ENCODE measurements around the gene SCAMP5.

Gene SCAMP5

DNA sequence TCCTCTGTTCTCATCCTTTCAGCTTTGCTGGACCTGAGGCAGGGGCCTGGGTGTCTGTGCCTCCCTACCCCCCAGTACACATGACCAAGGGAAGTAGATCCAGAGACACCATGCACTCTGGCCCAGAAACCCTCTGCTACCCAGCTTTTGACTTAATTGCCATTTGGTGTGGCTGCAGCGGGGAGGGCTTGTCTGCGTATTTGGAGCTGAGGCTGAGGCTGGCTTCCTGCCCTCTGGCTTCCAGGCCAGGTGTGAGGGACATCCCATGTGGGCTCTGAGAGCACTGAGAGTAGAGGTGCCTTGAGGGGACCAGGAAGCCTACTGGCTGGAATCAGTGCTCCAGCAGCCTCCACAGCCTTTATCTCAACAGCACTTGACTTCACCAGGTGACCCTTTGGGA is 54.9 kb downstream of the SCAMP5 start:
- DNase-seq, result no peak

DNA sequence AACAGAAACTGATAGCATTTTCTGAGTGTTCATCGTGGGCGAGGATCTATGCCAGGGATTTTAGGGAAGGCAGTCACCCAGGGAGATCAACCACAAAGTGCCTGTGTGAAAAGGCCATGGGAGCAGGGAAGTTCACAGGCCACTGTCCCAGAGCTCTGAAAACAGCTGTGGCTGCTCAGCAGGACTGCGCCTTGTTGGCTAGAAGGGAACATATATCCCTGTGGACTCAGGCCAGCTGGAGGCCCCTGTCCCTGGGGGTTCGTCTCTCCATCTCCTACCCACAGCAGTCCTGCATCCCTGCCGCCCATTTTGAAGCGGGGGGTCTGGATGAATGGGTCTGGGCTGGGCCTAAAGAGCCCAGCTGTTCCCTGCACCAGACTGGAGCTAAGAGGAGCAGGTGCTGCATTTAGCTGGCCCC is 55.8 kb downstream of the SCAMP5 start:
- no peak for DNase-seq

DNA sequence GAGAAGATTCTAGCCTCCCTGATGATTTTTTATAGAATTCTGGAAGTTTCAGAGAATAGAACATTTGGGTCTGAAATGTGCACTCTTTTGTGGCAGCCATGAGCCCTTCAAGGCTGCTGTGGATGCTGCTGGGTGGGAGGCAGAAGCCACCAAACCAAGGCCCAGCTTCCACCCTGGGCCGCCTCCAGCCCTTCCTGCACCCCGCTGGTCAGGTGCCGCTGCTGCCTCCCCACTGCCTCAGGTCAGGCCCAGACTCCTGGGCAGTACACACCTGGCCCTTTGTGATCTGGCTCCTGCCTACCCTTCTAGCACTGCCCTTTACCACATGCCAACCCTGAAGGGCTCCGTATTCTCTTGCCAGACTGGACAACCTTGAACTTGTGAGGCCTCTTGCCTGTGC is 56.3 kb downstream of the SCAMP5 start:
- DNase-seq, result no peak

DNA sequence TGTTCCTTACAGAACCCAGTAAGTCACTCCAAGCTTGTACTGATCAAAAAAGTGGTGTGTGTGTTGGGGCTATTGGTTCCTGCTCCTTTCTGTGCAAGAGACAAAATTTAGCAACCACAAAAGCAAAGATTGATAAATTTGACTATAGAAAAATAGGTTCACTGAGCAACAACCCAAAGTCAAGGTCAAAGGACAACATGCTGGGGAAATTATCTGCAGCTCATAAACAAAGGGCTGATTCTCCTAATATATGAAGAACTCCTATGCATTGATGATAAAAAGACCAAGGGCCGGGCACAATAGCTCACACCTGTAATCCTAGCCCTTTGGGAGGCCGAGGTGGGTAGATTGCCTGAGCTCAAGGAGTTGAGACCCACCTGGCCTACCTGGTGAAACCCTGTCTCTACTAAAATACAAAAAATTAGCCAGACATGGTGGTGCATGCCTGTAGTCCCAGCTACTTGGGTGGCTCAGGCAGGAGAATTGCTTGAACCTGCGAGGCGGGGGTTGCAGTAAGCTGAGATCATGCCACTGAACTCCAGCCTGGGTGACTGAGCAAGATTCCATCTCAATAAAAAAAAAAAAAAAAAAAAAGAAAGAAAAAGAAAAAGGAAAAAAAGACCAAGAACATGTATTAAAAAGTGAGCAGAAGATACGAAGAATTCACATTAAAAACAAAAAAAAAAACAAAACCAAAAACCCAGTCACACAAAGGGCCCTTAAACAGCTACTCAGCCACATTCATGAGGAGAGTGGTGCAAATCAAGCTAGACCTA is 57.8 kb downstream of the SCAMP5 start:
- DNase-seq, result no peak

DNA sequence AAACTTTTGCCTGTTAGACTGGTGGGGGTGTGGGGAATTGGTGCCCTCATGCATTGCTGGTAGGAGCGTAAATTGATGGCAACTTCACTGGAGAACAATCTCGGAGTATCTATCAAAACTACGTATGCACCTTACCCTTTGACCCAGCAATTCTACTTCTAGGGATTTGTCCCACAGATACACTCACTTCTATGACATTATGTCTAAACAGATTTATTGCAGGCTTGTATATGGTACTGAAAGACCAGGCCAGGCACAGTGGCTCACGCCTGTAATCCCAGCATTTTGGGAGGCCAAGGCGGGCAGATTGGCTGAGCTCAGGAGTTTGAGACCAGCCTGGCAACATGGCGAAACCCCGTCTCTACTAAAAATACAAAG is 58.4 kb downstream of the SCAMP5 start:
- no peak for DNase-seq

DNA sequence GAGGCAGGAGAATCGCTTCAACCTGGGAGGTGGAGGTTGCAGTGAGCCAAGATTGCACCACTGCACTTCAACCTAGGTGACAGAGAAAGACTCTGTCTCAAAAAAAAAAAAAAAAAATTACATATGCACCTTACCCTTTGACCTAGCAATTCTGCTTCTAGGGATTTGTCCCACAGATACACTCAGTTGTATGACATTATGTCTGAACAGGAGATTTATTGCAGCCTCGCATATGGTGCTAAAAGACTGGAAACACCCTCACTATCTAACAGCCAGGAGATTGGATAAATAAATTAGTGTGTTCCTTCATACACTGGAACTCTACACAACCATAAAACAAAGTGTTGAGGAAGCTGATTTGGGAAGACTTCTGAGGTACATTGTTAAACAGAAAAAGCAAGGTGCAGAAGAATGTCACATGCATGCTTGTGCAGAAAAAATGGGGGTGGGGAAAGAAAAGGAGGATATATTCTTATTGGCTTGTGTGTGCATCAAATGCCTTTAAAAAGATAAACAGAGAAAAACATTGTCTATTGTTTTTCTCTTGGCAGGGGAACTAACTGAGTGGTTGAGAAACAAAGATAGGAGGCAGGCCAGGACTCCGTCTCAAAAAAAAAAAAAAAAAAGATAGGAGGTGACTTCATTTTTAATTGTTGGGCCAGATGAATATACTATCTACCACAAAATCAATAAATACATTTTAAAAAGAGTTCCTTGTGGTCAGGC is 59.0 kb downstream of the SCAMP5 start:
- DNase-seq, result no peak

DNA sequence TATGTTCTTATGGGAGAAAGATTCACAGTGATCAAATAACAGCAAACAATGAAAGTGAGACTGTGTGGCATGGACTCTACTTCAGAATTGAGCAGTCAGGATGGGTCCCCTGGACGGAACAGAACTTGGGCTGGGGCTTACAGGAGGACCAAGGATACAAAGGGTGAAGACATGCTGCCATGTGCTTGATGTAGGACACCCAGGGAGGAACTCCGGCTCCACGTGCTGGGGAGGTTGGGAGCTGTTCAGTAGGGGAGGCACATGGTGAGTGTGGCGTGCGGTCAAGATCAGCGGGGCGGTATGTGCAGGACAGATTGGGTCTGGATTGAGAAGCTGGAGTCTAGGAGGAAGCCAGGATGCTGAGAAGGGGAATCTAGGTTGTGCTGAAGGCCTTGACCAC is 60.7 kb downstream of the SCAMP5 start:
- no peak for DNase-seq

DNA sequence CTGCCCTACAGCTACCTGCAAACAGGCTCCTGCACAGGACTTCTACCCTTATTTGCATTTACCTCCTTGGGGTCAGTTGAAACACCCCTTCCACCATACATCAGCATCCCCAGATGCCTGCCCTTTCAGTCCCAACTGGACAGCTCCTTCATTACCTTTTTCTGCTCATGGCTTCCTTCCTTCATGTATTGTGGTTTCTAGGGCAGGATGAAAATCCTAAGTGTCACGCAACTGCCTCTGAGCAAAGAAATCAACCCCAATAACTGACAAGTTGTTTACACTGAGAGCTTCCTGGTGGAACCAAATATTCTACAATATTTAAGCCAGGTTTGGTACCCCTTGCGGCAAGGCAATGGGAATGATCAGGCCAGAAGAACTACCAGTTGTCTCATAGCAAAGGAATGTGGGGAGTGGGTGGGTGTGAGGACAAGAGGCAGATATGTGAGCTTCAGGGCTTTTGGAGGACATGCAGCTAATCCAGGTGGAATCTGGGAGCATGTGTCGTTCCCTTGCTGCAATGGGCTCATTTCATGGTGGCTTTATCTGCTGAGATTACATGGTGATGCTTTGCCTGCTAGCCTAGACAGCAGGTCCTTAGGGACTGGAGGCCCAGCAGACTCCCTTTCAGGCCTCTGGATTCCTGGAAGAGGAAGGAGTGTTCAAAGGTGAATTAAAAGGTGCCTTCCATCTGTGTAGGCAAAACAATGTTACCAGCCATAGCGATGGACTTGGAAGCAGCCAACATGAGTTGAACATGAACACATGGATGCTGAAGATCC is 63.0 kb downstream of the SCAMP5 start:
- no peak for DNase-seq

- DNase-seq, result no peak
Observed at GRCh38 chr15:75059607-75060006, 64.2 kb downstream of the SCAMP5 start.

DNA sequence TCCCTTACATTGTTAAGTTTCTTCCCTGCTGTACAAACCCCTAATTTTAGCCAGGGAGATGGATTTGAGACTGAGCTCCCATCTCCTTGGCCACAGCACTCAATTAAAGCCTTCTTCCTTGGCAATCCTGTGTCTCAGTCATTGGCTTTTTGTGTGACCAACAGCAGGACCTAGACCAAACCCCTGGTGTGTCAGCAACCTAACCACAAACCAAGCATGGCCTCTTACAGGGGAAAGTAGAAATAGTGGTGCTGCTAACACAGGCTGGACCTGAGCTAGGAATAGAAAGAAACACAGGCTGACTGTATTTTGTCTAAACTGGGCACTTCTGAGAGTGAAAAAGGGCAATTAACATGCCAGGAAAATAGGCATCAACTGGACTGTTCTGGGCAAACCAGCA is 65.9 kb downstream of the SCAMP5 start:
- DNase-seq, result no peak

DNA sequence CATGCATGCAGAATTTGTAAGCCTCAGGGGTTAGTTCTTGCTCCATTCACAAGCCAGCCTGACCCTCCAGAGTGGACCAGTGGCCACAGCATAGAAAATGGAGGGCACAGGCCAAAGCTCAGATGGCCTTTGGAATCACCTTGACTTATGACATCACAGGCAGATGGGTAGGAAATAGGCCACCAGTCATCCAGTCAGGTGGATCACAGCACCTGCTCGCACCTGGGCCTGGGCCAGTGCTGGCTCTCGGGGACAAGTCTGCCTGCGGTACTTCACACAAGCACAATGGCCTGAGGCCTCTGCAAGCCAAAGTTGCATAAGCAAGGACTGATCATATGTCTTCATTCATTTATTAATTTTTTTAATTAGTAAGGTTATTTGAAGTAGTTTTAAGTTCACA is 67.3 kb downstream of the SCAMP5 start:
- no peak for DNase-seq

- DNase-seq, result no peak
Observed at GRCh38 chr15:75063338-75063737, 68.0 kb downstream of the SCAMP5 start.

DNA sequence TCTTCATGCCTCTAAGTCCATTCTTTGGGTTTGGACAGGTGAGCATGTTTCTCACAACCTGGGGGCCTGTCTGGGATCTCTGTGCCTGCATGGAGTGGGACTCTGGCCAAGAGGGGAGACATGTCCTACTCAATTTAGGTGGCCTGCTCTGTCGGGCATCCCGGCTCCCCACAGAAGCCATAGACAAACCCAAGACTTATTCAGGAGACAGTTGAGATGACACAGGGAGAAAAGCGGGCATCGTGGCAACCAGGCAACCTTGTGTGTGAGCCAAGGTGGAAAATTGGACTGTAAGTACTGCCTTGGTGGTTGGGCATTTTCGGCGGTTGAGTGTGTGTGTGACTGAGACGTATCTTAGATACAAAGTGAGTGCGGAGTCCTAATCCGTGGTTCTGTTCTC is 68.5 kb downstream of the SCAMP5 start:
- DNase-seq, result no peak

- no peak for DNase-seq
Observed at GRCh38 chr15:75064846-75065245, 69.5 kb downstream of the SCAMP5 start.

DNA sequence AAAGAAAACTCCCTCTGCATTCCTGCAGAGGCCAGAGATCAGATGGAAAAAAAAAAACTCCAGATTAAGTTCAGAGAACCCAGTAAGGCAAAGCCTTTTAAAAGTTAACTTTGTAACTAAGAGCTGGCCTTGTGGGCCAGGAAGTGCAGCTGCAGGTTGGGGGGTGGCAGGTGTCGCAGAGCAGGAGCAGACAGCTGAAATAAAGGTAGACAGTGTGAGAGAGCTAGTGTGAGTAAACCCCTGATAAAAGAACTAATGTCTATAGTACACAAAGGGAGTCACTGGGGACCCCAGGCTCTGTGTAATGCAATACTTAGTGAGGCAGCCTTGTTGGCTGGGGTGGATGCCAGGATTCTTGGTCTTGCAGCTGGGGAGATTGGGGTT is 70.1 kb downstream of the SCAMP5 start:
- no peak for DNase-seq

- no peak for DNase-seq
Observed at GRCh38 chr15:75065851-75066509, 70.6 kb downstream of the SCAMP5 start.

DNA sequence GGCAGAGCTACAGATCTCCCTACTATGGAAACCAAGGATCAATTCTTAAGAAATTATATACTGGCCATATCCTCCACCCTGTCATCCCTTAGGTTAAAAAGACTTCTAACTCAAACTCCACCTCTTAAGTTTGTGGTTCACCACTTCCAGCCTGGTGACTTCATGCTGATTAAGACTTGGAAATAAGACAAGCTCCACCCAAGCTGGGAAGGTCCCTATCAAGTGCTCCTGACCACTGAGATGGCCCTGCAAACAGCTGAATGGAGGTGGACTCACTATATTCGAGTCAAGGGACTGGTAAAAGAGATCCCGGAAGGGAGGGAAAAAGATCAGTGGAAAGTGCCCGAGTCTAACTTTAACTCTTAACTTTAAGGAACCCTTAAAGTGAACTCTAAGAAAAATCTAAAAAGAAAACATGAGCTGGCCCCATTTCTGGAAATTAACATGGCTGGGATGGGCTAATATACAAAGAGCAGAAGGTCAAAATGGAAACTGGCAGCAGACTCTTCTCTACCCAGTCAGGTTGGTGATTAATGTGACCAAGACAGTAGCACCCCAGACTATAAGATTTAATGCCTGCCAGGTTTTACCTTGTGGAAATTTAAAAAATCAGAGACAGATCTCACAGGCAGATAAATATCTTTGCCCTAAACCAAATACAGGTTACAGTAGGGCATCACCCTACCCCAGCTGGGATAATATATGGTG is 71.9 kb downstream of the SCAMP5 start:
- DNase-seq, result no peak

DNA sequence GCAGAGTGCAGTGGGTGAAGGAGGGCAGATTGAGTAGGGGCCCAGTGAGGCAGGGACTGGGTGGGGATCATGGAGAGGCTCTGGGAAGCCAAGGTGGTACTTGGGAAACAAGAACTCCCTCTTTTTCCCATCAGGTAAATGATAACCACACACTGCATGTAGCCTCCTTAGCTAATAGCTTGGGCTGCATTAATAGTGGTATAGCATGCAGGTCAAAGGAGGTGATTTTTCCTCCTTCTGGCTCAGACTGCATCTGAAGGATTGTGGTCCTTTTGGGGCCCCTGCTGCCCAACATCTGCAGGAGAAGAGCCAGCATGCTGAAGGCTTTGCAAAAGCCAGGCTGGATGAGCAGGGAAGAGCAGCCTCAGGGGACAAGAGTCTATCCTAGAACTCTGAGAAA is 73.4 kb downstream of the SCAMP5 start:
- DNase-seq, result no peak

- no peak for DNase-seq
Observed at GRCh38 chr15:75069301-75069925, 74.0 kb downstream of the SCAMP5 start.

DNA sequence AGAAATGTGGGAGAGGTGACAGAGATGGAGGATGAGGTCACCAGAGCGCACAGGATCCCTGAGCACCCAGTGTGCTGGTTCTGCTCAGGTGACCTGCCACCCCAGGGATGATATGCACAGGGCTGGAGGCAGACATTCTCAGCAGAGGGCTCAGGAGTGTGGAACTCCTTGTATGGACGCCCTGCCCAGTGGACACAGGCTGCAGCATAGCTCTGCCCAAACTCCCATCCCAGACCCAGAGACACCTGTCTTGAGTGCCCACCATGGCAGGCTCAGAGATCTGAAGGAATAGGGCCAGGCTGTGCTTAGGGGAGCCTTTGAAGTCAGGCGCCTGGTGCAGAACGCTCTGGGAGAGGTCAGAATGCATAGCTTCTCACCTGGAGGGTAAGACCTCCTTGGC is 75.3 kb downstream of the SCAMP5 start:
- no peak for DNase-seq
